B cell (primary cell): ENCODE results near the gene CNGB1. TPM values are rescaled to one million over a fixed set of nuclear protein-coding genes. Genes with fewer than 3 reads are reported as not detected.

ENCODE experiments used
- ATAC-seq: fragments of 200-7000 bp; cut with Tn5 transposase; one replicate; pipeline ENCODE4 v1.10.0; 2021; ENCODE audit warnings: low read depth, mild to moderate bottlenecking, moderate number of reproducible peaks, moderate library complexity
- CTCF ChIA-PET: fragments of 350-600 bp; sonication (Branson Sonifier 250); formaldehyde crosslinking; loops from one replicate; lab custom pipeline; 2021; ENCODE audit warnings: antibody characterized with exemption, inconsistent platforms; lab: Charles Lee
- POLR2A ChIA-PET: fragments of 350-600 bp; sonication (Branson Sonifier 250); formaldehyde crosslinking; loops from one replicate; lab custom pipeline; 2021; ENCODE audit warnings: antibody characterized with exemption; lab: Charles Lee
- DNase-seq: peaks from one replicate; pipeline ENCODE4 v3.0.0; 2013
- H2AFZ ChIP-seq: 2 replicates; pipeline ENCODE4 v1.6.1; 2012; ENCODE audit warnings: mild to moderate bottlenecking, low read depth, low read length; ENCODE audit not compliant: insufficient read depth, poor library complexity, severe bottlenecking
- H3K27ac ChIP-seq, 2 donors: 1 replicate in 1 of 2; 2 replicates in 1 of 2; pipeline ENCODE4 v1.5.1; 2012 to 2013; ENCODE audit warnings: low read length in 2 of 2, mild to moderate bottlenecking in 2 of 2, moderate library complexity in 1 of 2
- H3K27me3 ChIP-seq, 4 experiments: fragments of 200-600 bp in 1 of 4; sonication (generic) in 1 of 4; replicated peaks in 1 of 4; 1 replicate in 2 of 4; 2 replicates in 2 of 4; pipeline versions ENCODE4 v1.6.1 to v1.7.0; 2013 to 2016; ENCODE audit warnings: low read length in 3 of 4, mild to moderate bottlenecking in 2 of 4, mixed read lengths in 1 of 4, moderate library complexity in 1 of 4; ENCODE audit not compliant: insufficient read depth in 4 of 4, control insufficient read depth in 3 of 4; ENCODE audit errors: control extremely low read depth in 1 of 4
- H3K36me3 ChIP-seq, 2 experiments: replicated peaks in 1 of 2; 1 replicate in 1 of 2; 2 replicates in 1 of 2; pipeline versions ENCODE4 v1.6.1 to v1.7.1; 2013; ENCODE audit warnings: low read length in 1 of 2; ENCODE audit not compliant: insufficient read depth in 2 of 2, control insufficient read depth in 1 of 2; ENCODE audit errors: control extremely low read depth in 1 of 2, extremely low read depth in 1 of 2
- H3K4me1 ChIP-seq, 2 donors: fragments of 200-600 bp in 1 of 2; sonication (generic) in 1 of 2; 1 replicate in 1 of 2; 2 replicates in 1 of 2; pipeline versions ENCODE4 v1.5.1 to v1.6.1; 2013 to 2017; ENCODE audit warnings: low read length in 2 of 2; ENCODE audit not compliant: control insufficient read depth in 2 of 2, insufficient read depth in 2 of 2
- H3K4me2 ChIP-seq: replicated peaks from 2 replicates; pipeline ENCODE3; 2012; ENCODE audit warnings: mild to moderate bottlenecking, low read depth, low read length; ENCODE audit not compliant: poor library complexity, severe bottlenecking
- H3K4me3 ChIP-seq, 5 experiments: fragments of 200-600 bp in 1 of 5; sonication (generic) in 1 of 5; 1 replicate in 3 of 5; 2 replicates in 2 of 5; pipeline versions ENCODE4 v1.5.1 to v1.7.0; 2011 to 2016; ENCODE audit warnings: low read length in 4 of 5, mild to moderate bottlenecking in 4 of 5, low read depth in 2 of 5, control low read depth in 1 of 5, moderate library complexity in 1 of 5; ENCODE audit not compliant: insufficient read depth in 1 of 5; ENCODE audit errors: control extremely low read depth in 1 of 5, extremely low read depth in 1 of 5
- H3K79me2 ChIP-seq: fragments of 200-600 bp; sonication (generic); one replicate; pipeline ENCODE4 v1.6.0; 2016; ENCODE audit warnings: low read length; ENCODE audit not compliant: control insufficient read depth, insufficient read depth
- H3K9ac ChIP-seq: fragments of 200-600 bp; sonication (generic); 2 replicates; pipeline ENCODE4 v1.6.1; 2017; ENCODE audit warnings: mild to moderate bottlenecking, low read length, moderate library complexity
- H3K9me3 ChIP-seq, 3 donors: one replicate each; pipeline versions ENCODE4 v1.6.1 to v1.7.1; 2013; ENCODE audit warnings: low read length in 2 of 3; ENCODE audit not compliant: control insufficient read depth in 2 of 3, insufficient read depth in 1 of 3; ENCODE audit errors: control extremely low read depth in 1 of 3
- H4K20me1 ChIP-seq: 2 replicates; pipeline ENCODE4 v1.6.0; 2012; ENCODE audit warnings: mild to moderate bottlenecking, low read length; ENCODE audit not compliant: insufficient read depth, control insufficient read depth, poor library complexity, severe bottlenecking
- H3K27ac Mint-ChIP-seq: one replicate; pipeline ENCODE4 v1.8.0; 2021; ENCODE audit warnings: mixed read lengths
- H3K27me3 Mint-ChIP-seq: one replicate; pipeline ENCODE4 v1.8.0; 2021; ENCODE audit warnings: mixed read lengths
- H3K4me1 Mint-ChIP-seq: one replicate; pipeline ENCODE4 v1.8.0; 2021; ENCODE audit warnings: mixed read lengths
- H3K4me3 Mint-ChIP-seq: one replicate; pipeline ENCODE4 v1.8.0; 2021; ENCODE audit warnings: mixed read lengths
- H3K9me3 Mint-ChIP-seq: one replicate; pipeline ENCODE4 v1.8.0; 2022; ENCODE audit warnings: mixed read lengths; ENCODE audit not compliant: insufficient read depth
- EZH2 ChIP-seq: IDR thresholded peaks from 2 replicates; pipeline ENCODE4 v1.6.1; 2012; ENCODE audit warnings: borderline replicate concordance, low read depth, mild to moderate bottlenecking, moderate library complexity, low read length; ENCODE audit not compliant: insufficient read depth, poor library complexity, severe bottlenecking
- WGBS: methylation state at CpG from one replicate; pipeline ENCODE4 v1.1.5; 2013; ENCODE audit warnings: missing lambda C conversion rate; ENCODE audit not compliant: insufficient coverage; 5-methylcytosine and 5-hydroxymethylcytosine counted together
- intact Hi-C: fragments of 100-400 bp; cut with micrococcal nuclease; formaldehyde crosslinking; loops from one replicate; pipeline ENCODE4 v1.10.0; 2022
- polyA plus RNA-seq: library from polyadenylated mRNA; depleted of rRNA; stranded (reverse); fragments of >200 nt; gene quantifications from 2 replicates; pipeline ENCODE4 v1.2.3, GENCODE V29; 2012
- total RNA-seq, 2 donors: library from RNA; stranded (reverse); fragments of 120-200 nt in 1 of 2; gene quantifications; 1 replicate in 1 of 2; 2 replicates in 1 of 2; pipeline versions ENCODE4 v1.2.3 to v1.2.4, GENCODE V29; 2013 to 2022
- TF ChIP-seq, protein P1 (sequence below): fragments of 200-600 bp; IDR thresholded peaks from one replicate; pipeline ENCODE4 v1.8.0; 2022; ENCODE audit warnings: antibody characterized with exemption, mild to moderate bottlenecking

CNGB1 gene
- total and polyA plus RNA-seq, 2 donors (not counting 1 experiment from before 2014, with no cell fraction given): not detected

DNA sequence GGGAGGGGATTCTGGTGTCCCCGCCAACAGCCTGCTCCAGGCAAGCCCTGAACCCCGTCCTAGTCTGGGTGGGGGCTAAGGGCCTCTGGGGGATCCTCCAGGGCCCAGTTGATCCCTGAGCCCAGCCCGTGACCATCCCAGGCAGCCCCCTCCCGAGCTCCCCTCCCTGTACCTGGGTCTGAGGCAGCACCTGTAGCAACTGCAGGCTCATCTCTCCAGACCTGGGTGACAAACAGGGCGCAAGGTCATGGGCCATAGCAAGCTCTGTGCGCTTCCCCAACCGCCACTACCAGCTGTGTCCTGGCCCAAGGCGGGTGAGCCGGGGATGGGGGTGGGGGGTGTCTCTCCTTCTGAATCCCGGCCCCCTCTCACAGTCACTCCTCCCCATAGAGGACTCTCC is 10.6 kb downstream of the CNGB1 start:
- ChIA-PET POLR2A (no interaction called here), CTCF (no interaction called here)
- intact Hi-C loops: no loop called here
- TF ChIP-seq, protein P1, sequence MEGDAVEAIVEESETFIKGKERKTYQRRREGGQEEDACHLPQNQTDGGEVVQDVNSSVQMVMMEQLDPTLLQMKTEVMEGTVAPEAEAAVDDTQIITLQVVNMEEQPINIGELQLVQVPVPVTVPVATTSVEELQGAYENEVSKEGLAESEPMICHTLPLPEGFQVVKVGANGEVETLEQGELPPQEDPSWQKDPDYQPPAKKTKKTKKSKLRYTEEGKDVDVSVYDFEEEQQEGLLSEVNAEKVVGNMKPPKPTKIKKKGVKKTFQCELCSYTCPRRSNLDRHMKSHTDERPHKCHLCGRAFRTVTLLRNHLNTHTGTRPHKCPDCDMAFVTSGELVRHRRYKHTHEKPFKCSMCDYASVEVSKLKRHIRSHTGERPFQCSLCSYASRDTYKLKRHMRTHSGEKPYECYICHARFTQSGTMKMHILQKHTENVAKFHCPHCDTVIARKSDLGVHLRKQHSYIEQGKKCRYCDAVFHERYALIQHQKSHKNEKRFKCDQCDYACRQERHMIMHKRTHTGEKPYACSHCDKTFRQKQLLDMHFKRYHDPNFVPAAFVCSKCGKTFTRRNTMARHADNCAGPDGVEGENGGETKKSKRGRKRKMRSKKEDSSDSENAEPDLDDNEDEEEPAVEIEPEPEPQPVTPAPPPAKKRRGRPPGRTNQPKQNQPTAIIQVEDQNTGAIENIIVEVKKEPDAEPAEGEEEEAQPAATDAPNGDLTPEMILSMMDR: no peak
- TF ChIP-seq EZH2: no peak
- H3K79me2 ChIP-seq: no peaks in the 10 kb centered on the region
- Mint-ChIP-seq H3K4me3 (no peak overlapping the region), H3K4me1 (no peaks in the 10 kb centered on the region), H3K27me3 (peaks cover 9% of the 10 kb centered on the region), H3K27ac (no peak overlapping the region), H3K9me3 (no peaks in the 10 kb centered on the region)
- no peak overlapping the region for H2AFZ ChIP-seq
- H3K27me3 ChIP-seq: no peaks in the 10 kb centered on the region
- no peaks in the 10 kb centered on the region for H3K36me3 ChIP-seq
- DNase-seq: no peak
- peaks cover 0 to 11% (median 0%) of the 10 kb centered on the region in 3 donors for H3K9me3 ChIP-seq
- ATAC-seq: no peak
- H3K4me3 ChIP-seq: no peak overlapping the region
- H3K27ac ChIP-seq: no peak overlapping the region
- H3K9ac ChIP-seq: no peak overlapping the region
- H4K20me1 ChIP-seq: no peaks in the 10 kb centered on the region
- no peaks in the 10 kb centered on the region for H3K4me1 ChIP-seq
- no peak overlapping the region for H3K4me2 ChIP-seq
- WGBS: 68% methylated on average over 3 of the region's 10 CpGs

- WGBS: 86% methylated on average over 11 of the region's 11 CpGs
- Histone ChIP-seq H3K27ac (no peak overlapping the region), H3K9ac (no peak overlapping the region), H3K4me2 (no peak overlapping the region), H3K36me3 (no peaks in the 10 kb centered on the region), H3K4me1 (no peaks in the 10 kb centered on the region), H4K20me1 (no peaks in the 10 kb centered on the region), H3K4me3 (no peak overlapping the region), H3K79me2 (no peaks in the 10 kb centered on the region), H3K9me3 (peaks cover 0 to 10% (median 0%) of the 10 kb centered on the region in 3 donors), H3K27me3 (no peaks in the 10 kb centered on the region), H2AFZ (no peak overlapping the region)
- Mint-ChIP-seq H3K27ac (no peak overlapping the region), H3K4me3 (no peak overlapping the region), H3K9me3 (no peaks in the 10 kb centered on the region), H3K4me1 (no peaks in the 10 kb centered on the region), H3K27me3 (peaks cover 9% of the 10 kb centered on the region)
- ATAC-seq: no peak
- ChIA-PET POLR2A (no interaction called here), CTCF (interaction anchor here (0.7 kb wide), 1 partner anchor 113 kb away, joined by 3 read pairs; no protein-coding TSS in a partner anchor)
- intact Hi-C loops: no loop called here
- DNase-seq: no peak
- no peak for TF ChIP-seq EZH2
- TF ChIP-seq, protein P1: no peak
Observed at GRCh38 chr16:57959804-57960203, 11.1 kb downstream of the CNGB1 start.
